HG03342 (cell line): ENCODE data around the gene FXYD1.
"Not testable (repeated sequence)": the region's sequence is repeated elsewhere in the genome, so short reads cannot be mapped to it uniquely, and the experiment has no call there.

ENCODE experiments used
- ATAC-seq: cut with Tn5 transposase; IDR thresholded peaks from one replicate; pipeline ENCODE4 v1.9.1; 2021; ENCODE audit warnings: mild to moderate bottlenecking, moderate library complexity; ENCODE audit not compliant: unreplicated experiment

FXYD1 gene

GRCh38 chr19:35138305-35138892, at the start of gene FXYD1:
Gene FXYD1 (plus strand): TSS chr19:35138824. CDS start chr19:35140080, 1,256 bp downstream.
- no peak for ATAC-seq

GRCh38 chr19:35089554-35089953, 49.1 kb upstream of the FXYD1 start:
- no peak for ATAC-seq

GRCh38 chr19:35090160-35090505, 48.5 kb upstream of the FXYD1 start:
- ATAC-seq = no peak

GRCh38 chr19:35090506-35091214, 48.0 kb upstream of the FXYD1 start:
- ATAC-seq = no peak

GRCh38 chr19:35093430-35093829, 45.2 kb upstream of the FXYD1 start:
- ATAC-seq = no peak

- ATAC-seq = no peak
These were observed 44.5 kb upstream of the FXYD1 start for GRCh38 chr19:35093941-35094647.

- ATAC-seq = no peak
These were observed 44.0 kb upstream of the FXYD1 start for GRCh38 chr19:35094656-35095055.

- no peak for ATAC-seq
These were observed 42.8 kb upstream of the FXYD1 start for GRCh38 chr19:35095667-35096368.

GRCh38 chr19:35098413-35099049, 40.1 kb upstream of the FXYD1 start:
- ATAC-seq = no peak

GRCh38 chr19:35099155-35099896, 39.3 kb upstream of the FXYD1 start:
- no peak for ATAC-seq

GRCh38 chr19:35099897-35100275, 38.7 kb upstream of the FXYD1 start:
- no peak for ATAC-seq

GRCh38 chr19:35100588-35101533, 37.8 kb upstream of the FXYD1 start:
- ATAC-seq = no peak

- not testable (repeated sequence) for ATAC-seq
These were observed 36.7 kb upstream of the FXYD1 start for GRCh38 chr19:35101949-35102348.

GRCh38 chr19:35103614-35104013, 35.0 kb upstream of the FXYD1 start:
- ATAC-seq = not testable (repeated sequence)

GRCh38 chr19:35104361-35104760, 34.3 kb upstream of the FXYD1 start:
- no peak for ATAC-seq

GRCh38 chr19:35105047-35105410, 33.6 kb upstream of the FXYD1 start:
- ATAC-seq = no peak

GRCh38 chr19:35105411-35106290, 33.0 kb upstream of the FXYD1 start:
- no peak for ATAC-seq

GRCh38 chr19:35106291-35106583, 32.4 kb upstream of the FXYD1 start:
- no peak for ATAC-seq
